K562 (cell line): ENCODE results near the gene RNASE4. TPM values are rescaled to one million over a fixed set of nuclear protein-coding genes. Genes with fewer than 3 reads are reported as not detected.

Source experiments
- ADNP ChIP-seq: fragments of 200-800 bp; sonication (Bioruptor generic); IDR thresholded peaks from 2 replicates; pipeline ENCODE4 v1.6.1; 2016; ENCODE audit warnings: missing genetic modification characterization, missing compliant biosample characterization
- CTBP1 ChIP-seq: fragments of 450-650 bp; IDR thresholded peaks from 2 replicates; pipeline ENCODE4 v1.6.1; 2016; ENCODE audit warnings: borderline replicate concordance
- EP300 ChIP-seq: IDR thresholded peaks from 2 replicates; pipeline ENCODE4 v1.6.1; 2012; ENCODE audit warnings: low read length, improper control_type of control experiment
- ETS1 ChIP-seq: conservative IDR thresholded peaks from 2 replicates; pipeline ENCODE4 v1.6.1; 2011; ENCODE audit warnings: low read depth, mild to moderate bottlenecking, low read length; ENCODE audit not compliant: control insufficient read depth
- HDAC8 ChIP-seq: fragments of 450-650 bp; IDR thresholded peaks from 2 replicates; pipeline ENCODE4 v1.6.1; 2016; ENCODE audit warnings: mild to moderate bottlenecking, missing genetic modification characterization, moderate library complexity, missing compliant biosample characterization
- HMG20A ChIP-seq: fragments of 450-650 bp; formaldehyde crosslinking; conservative IDR thresholded peaks from 2 replicates; pipeline ENCODE4 v1.4.0; 2020; ENCODE audit warnings: mild to moderate bottlenecking, mixed read lengths
- KAT2B ChIP-seq: IDR thresholded peaks from one replicate; pipeline ENCODE4 v1.6.1; 2012; ENCODE audit warnings: low read depth, mild to moderate bottlenecking, control low read depth, inconsistent platforms, low read length, moderate library complexity
- KLF13 ChIP-seq: fragments of 450-650 bp; IDR thresholded peaks from 2 replicates; pipeline ENCODE4 v1.6.1; 2016; ENCODE audit warnings: missing genetic modification characterization, low read depth, mild to moderate bottlenecking, missing compliant biosample characterization, moderate library complexity, borderline replicate concordance
- MCM7 ChIP-seq, 2 experiments: fragments of 450-650 bp; IDR thresholded peaks; 2 replicates each; pipeline ENCODE4 v1.6.1; 2016 to 2018
- MYC ChIP-seq, 2 experiments: fragments of 250-450 bp in 1 of 2; sonication (Bioruptor Pico) in 1 of 2; IDR thresholded peaks; 2 replicates each; pipeline versions ENCODE4 v1.5.1 to v1.6.1; 2012 to 2021; ENCODE audit warnings: low read depth in 2 of 2, borderline replicate concordance in 1 of 2, improper control_type of control experiment in 1 of 2, low read length in 1 of 2, mild to moderate bottlenecking in 1 of 2, moderate library complexity in 1 of 2
- NEUROD1 ChIP-seq: fragments of 150-350 bp; IDR thresholded peaks from 2 replicates; pipeline ENCODE4 v1.6.1; 2014; ENCODE audit warnings: borderline replicate concordance, low read length, low read depth; ENCODE audit not compliant: partially characterized antibody
- NRF1 ChIP-seq, 2 experiments: fragments of 450-650 bp; IDR thresholded peaks in 1 of 2; conservative IDR thresholded peaks in 1 of 2; 2 replicates each; pipeline ENCODE4 v1.6.1; 2014; ENCODE audit warnings: mild to moderate bottlenecking in 2 of 2
- POLR2H ChIP-seq: IDR thresholded peaks from 2 replicates; pipeline ENCODE4 v1.6.1; 2016; ENCODE audit warnings: missing genetic modification characterization, low read depth, mild to moderate bottlenecking, control low read depth, missing compliant biosample characterization, moderate library complexity
- PRPF4 ChIP-seq: fragments of 200-400 bp; formaldehyde crosslinking; IDR thresholded peaks from one replicate; pipeline ENCODE4 v1.6.1; 2017; ENCODE audit warnings: low read length, low read depth, mild to moderate bottlenecking; ENCODE audit not compliant: insufficient read depth, poor library complexity, severe bottlenecking
- RAD51 ChIP-seq: fragments of 450-650 bp; IDR thresholded peaks from 2 replicates; pipeline ENCODE4 v1.7.1; 2016; ENCODE audit warnings: low read depth, mild to moderate bottlenecking, borderline replicate concordance
- RCOR1 ChIP-seq, 2 experiments: IDR thresholded peaks; 2 replicates each; pipeline ENCODE4 v1.6.1; 2012; ENCODE audit warnings: low read depth in 2 of 2, low read length in 2 of 2, borderline replicate concordance in 1 of 2, improper control_type of control experiment in 1 of 2
- SMARCB1 ChIP-seq: IDR thresholded peaks from 2 replicates; pipeline ENCODE4 v1.6.1; 2011; ENCODE audit warnings: improper control_type of control experiment, low read depth; ENCODE audit not compliant: insufficient read length
- SP1 ChIP-seq: sonication (generic); formaldehyde crosslinking; IDR thresholded peaks from 2 replicates; pipeline ENCODE4 v1.8.1; 2022; ENCODE audit warnings: mild to moderate bottlenecking, missing genetic modification reagents
- SREBF1 ChIP-seq: fragments of 150-350 bp; IDR thresholded peaks from 2 replicates; pipeline ENCODE4 v1.6.1; 2014; ENCODE audit warnings: antibody characterized with exemption, low read depth, low read length, borderline replicate concordance
- TAF9B ChIP-seq: fragments of 450-650 bp; IDR thresholded peaks from 2 replicates; pipeline ENCODE4 v1.6.1; 2018; ENCODE audit warnings: mild to moderate bottlenecking; ENCODE audit not compliant: partially characterized antibody
- TRIM28 ChIP-seq: fragments of 450-650 bp; IDR thresholded peaks from 2 replicates; pipeline ENCODE4 v1.6.1; 2017
- XRCC3 ChIP-seq: fragments of 450-650 bp; IDR thresholded peaks from 2 replicates; pipeline ENCODE4 v1.6.1; 2017; ENCODE audit warnings: mild to moderate bottlenecking, moderate library complexity
- XRCC4 ChIP-seq: IDR thresholded peaks from one replicate; pipeline ENCODE4 v1.6.1; 2011; ENCODE audit not compliant: insufficient read depth, insufficient read length; ENCODE audit errors: extremely low read depth
- ZBTB17 ChIP-seq: fragments of 450-650 bp; formaldehyde crosslinking; IDR thresholded peaks from 2 replicates; pipeline ENCODE4 v1.4.0; 2020; ENCODE audit warnings: mild to moderate bottlenecking
- ZNF253 ChIP-seq: fragments of 250-450 bp; sonication (Bioruptor Pico); conservative IDR thresholded peaks from 2 replicates; pipeline ENCODE4 v1.6.1; 2021; ENCODE audit warnings: mild to moderate bottlenecking
- ZNF778 ChIP-seq: fragments of 450-650 bp; formaldehyde crosslinking; IDR thresholded peaks from 2 replicates; pipeline ENCODE4 v1.4.0; 2020; ENCODE audit warnings: mild to moderate bottlenecking, moderate library complexity
- polyA plus RNA-seq, 8 experiments: library from polyadenylated mRNA; depleted of rRNA in 4 of 8; stranded (reverse) in 5 of 8; unstranded in 3 of 8; fragments of >200 nt; fragmentation: Nextera tagmentation in 2 of 8; fragmentation: Illumina TruSeq in 1 of 8; extraction: Ambion mirVana in 2 of 8; extraction: Trizol in 1 of 8; gene quantifications; 2 replicates each; pipeline versions ENCODE4 v1.2.1 to v1.2.3, GENCODE V29; 2011 to 2014; ENCODE audit warnings: inconsistent platforms in 1 of 8, missing spikeins in 1 of 8
- total RNA-seq, 7 experiments: library from RNA; depleted of rRNA in 6 of 7; stranded (reverse); fragments of >200 nt in 6 of 7; fragmentation: Illumina TruSeq in 2 of 7; extraction: Trizol in 2 of 7; gene quantifications; 2 replicates each; pipeline versions ENCODE4 v1.2.1 to v1.2.3, GENCODE V29; 2011 to 2021; ENCODE audit warnings: low replicate concordance in 1 of 7
- TF ChIP-seq, protein P1 (sequence below): sonication (generic); IDR thresholded peaks from 2 replicates; pipeline ENCODE4 v1.6.1; 2016

Gene RNASE4
- total and polyA plus RNA-seq, 9 of the 15 experiments (the other 6 are each of a cell fraction or from before 2014, with no cell fraction given): 0.09 to 0.22 (median 0.13) TPM; not detected in 2

DNA sequence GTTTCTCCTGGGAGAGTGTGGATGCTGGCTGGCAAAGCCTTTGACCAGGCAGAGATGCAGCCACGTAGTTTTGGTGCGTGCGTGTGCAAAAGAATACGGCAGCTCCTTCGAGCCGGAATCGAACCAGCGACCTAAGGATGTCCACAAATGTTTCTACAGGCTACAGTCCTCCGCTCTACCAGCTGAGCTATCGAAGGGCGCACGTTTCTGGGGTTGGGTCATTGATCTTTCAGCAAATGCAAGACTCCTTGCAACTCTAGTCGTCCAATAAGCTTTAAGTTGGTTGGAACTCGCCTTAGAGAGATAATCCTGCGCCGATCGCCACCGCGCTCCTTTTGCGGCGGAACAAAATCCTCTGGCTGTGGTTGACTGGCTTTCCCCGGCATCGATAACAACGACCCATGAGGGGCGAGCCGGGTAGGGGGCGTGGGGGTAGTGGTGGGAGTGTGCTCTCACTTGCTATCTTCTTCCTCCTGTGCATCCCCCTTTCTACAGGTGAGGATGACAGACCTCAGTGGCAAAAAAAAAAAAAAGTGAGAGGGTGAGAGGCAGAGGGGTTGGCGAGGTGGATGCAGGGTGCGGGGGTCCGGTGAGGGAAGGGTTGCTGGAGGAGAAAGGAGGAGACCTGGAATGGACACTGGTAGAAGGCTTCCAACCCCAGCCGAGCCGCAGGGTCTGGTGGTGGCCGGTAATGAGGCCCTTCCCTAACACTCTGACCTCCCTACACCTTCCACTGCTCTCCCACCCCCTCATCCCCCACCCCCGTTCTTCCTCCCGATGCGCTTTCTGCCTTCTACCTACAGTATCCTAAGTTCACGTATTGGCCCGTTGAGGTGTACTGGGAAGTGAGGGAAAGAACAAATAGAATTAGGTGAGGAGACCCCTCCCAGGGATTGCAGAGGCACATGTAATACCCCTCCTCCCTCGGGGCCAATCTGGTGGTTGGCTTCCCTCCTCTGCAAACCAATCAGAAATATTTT is 31.1 kb upstream of the RNASE4 start (continued):
- TF ChIP-seq ADNP (tag) (0 out of 2 replicates have a peak, but pooled peaks have one; percentile 25), SREBF1 (no peak), NRF1 (conservative IDR thresholded peaks at IDR 0.05 in 1 of 2, IDR thresholded peaks at IDR 0.05 in 1 of 2) (peak; percentile 34 to 53; a peak in 3 of 4 replicates), SMARCB1 (no peak), PRPF4 (no peak), HDAC8 (tag) (no peak), ZNF253 (CRISPR knock-in tag) (no peak), XRCC3 (no peak), SP1 (CRISPR knock-in tag) (peak; percentile 33; the same call in 1 of the 2 replicates), MCM7 (IDR thresholded peaks at IDR 0.05) (no peak), MYC (IDR thresholded peaks at IDR 0.05; ENCODE audit: low read depth, low read length) (peak; percentile 55; the same call in 1 of the 2 replicates), MYC (CRISPR knock-in tag; IDR thresholded peaks at IDR 0.05; ENCODE audit: borderline replicate concordance, low read depth) (no peak), NEUROD1 (no peak), TRIM28 (no peak), KAT2B (no peak), HMG20A (CRISPR knock-in tag) (no peak), CTBP1 (peak; percentile 61; the same call in 1 of the 2 replicates), KLF13 (tag) (no peak), ZNF778 (no peak), RCOR1 (IDR thresholded peaks at IDR 0.05; ENCODE audit: borderline replicate concordance in 1 of 2, low read depth in 2 of 2, low read length in 2 of 2) (peak in 1 of 2 experiments; percentile 60; a peak in 2 of 4 replicates), XRCC4 (no peak), ZBTB17 (CRISPR knock-in tag) (no peak), ETS1 (0 out of 2 replicates have a peak, but pooled peaks have one; percentile 63), EP300 (peak; percentile 32; the same call in 1 of the 2 replicates), TAF9B (no peak), RAD51 (no peak), POLR2H (tag) (peak; percentile 98)
- TF ChIP-seq, protein P1, sequence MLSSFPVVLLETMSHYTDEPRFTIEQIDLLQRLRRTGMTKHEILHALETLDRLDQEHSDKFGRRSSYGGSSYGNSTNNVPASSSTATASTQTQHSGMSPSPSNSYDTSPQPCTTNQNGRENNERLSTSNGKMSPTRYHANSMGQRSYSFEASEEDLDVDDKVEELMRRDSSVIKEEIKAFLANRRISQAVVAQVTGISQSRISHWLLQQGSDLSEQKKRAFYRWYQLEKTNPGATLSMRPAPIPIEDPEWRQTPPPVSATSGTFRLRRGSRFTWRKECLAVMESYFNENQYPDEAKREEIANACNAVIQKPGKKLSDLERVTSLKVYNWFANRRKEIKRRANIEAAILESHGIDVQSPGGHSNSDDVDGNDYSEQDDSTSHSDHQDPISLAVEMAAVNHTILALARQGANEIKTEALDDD: peak; percentile 83
